Brain microvascular endothelial cell (primary cell): ENCODE data around the gene CCIN.
"Not testable (repeated sequence)": the region's sequence is repeated elsewhere in the genome, so short reads cannot be mapped to it uniquely, and the experiment has no call there.

ENCODE experiments used
- DNase-seq: peaks from one replicate; pipeline ENCODE4 v3.0.0-alpha.2; 2020
- H3K27ac ChIP-seq: fragments of 250-450 bp; sonication (Bioruptor Pico); 2 replicates; pipeline ENCODE4 v1.5.1; 2020; ENCODE audit warnings: mild to moderate bottlenecking, moderate library complexity
- H3K27me3 ChIP-seq: fragments of 250-450 bp; sonication (Bioruptor Pico); replicated peaks from 2 replicates; pipeline ENCODE4 v1.5.1; 2020; ENCODE audit warnings: mild to moderate bottlenecking
- H3K36me3 ChIP-seq: fragments of 250-450 bp; sonication (Bioruptor Pico); replicated peaks from 2 replicates; pipeline ENCODE4 v1.5.1; 2020; ENCODE audit warnings: mild to moderate bottlenecking
- H3K4me3 ChIP-seq: 2 replicates; pipeline ENCODE4 v1.5.1; 2011; ENCODE audit warnings: low read depth, mild to moderate bottlenecking, control low read depth, low read length, moderate library complexity
- CTCF ChIP-seq: IDR thresholded peaks from 2 replicates; pipeline ENCODE4 v1.5.1; 2011; ENCODE audit warnings: low read depth, mild to moderate bottlenecking, moderate library complexity, low read length, control low read depth, inconsistent platforms; ENCODE audit errors: missing control alignments
- in situ Hi-C: cut with HindIII; loops from 2 replicates; pipeline ENCODE4 v1.10.0; 2017; ENCODE audit warnings: low sequenced_read_pairs, low pct_ligation_motif_present

CCIN gene

GRCh38 chr9:36126016-36126730, 43.0 kb upstream of the CCIN start:
- Histone ChIP-seq H3K27ac (no peak overlapping the region), H3K27me3 (no peaks in the 10 kb centered on the region), H3K36me3 (peaks cover 14% of the 10 kb centered on the region), H3K4me3 (no peak overlapping the region)
- DNase-seq, result no peak
- TF ChIP-seq CTCF, result no peak
- in situ Hi-C loops, result no loop called here

- in situ Hi-C loops, result no loop called here
- Histone ChIP-seq H3K27me3 (no peaks in the 10 kb centered on the region), H3K27ac (no peak overlapping the region), H3K4me3 (no peak overlapping the region), H3K36me3 (peaks cover 5% of the 10 kb centered on the region)
- no peak for DNase-seq
- TF ChIP-seq CTCF, result no peak
Observed at GRCh38 chr9:36127652-36128244, 41.4 kb upstream of the CCIN start.

GRCh38 chr9:36128349-36128748, 40.8 kb upstream of the CCIN start:
- Histone ChIP-seq H3K4me3 (no peak overlapping the region), H3K27me3 (no peaks in the 10 kb centered on the region), H3K27ac (no peak overlapping the region), H3K36me3 (no peaks in the 10 kb centered on the region)
- TF ChIP-seq CTCF, result no peak
- no peak for DNase-seq
- in situ Hi-C loops, result no loop called here

- H3K36me3 ChIP-seq, result no peaks in the 10 kb centered on the region
- in situ Hi-C loops, result no loop called here
- no peak overlapping the region for H3K27ac ChIP-seq
- no peaks in the 10 kb centered on the region for H3K27me3 ChIP-seq
- DNase-seq, result no peak
- H3K4me3 ChIP-seq, result no peak overlapping the region
- no peak for TF ChIP-seq CTCF
Observed at GRCh38 chr9:36129139-36129538, 40.0 kb upstream of the CCIN start.

GRCh38 chr9:36131666-36132065, 37.5 kb upstream of the CCIN start:
- H3K36me3 ChIP-seq, DNase-seq, H3K27ac ChIP-seq, H3K4me3 ChIP-seq, in situ Hi-C loops, H3K27me3 ChIP-seq: not testable (repeated sequence)

GRCh38 chr9:36132086-36132485, 37.1 kb upstream of the CCIN start:
- no peak for DNase-seq
- H3K4me3 ChIP-seq, result no peak overlapping the region
- H3K36me3 ChIP-seq, result no peaks in the 10 kb centered on the region
- H3K27ac ChIP-seq, result no peak overlapping the region
- no peak for TF ChIP-seq CTCF
- H3K27me3 ChIP-seq, result no peaks in the 10 kb centered on the region
- in situ Hi-C loops, result no loop called here
